Measurements from ENCODE around the gene BRPF1. TPM values are rescaled to one million over a fixed set of nuclear protein-coding genes. Genes with fewer than 3 reads are reported as not detected.

The BRPF1 gene
- total and polyA plus RNA-seq, 10 of the 15 experiments (the other 5 are each of a cell fraction or from before 2014, with no cell fraction given), result 1.2 to 25.3 (median 13.6) TPM

DNA sequence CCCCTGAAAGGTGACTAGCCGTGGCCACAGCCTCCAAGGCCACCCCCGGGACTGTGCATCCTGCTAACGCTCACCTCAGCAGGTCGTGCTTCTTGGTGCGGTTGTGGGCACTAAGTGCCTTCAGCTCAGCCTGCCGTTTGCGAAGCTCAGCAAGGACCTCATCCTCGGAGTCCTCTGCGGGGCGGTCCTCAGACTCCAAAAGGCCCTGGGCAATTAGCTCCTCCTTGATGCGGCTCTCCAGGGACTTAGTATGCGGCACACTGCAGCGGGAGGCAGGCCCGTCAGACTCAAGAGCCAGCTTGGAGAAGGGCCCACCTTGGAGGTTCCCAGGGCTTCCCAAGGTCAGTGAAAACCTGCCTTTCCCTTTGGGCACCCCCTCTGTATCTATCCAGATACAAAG is 52.4 kb downstream of the BRPF1 start:
- ChIA-PET SMC1A (ENCODE audit: uncharacterized antibody, unreplicated experiment) (no interaction called here), POLR2A (no interaction called here), CTCF (interaction anchor here (0.7 kb wide), 1 partner anchor 51 kb away, joined by 3 read pairs; no protein-coding TSS in a partner anchor), RAD21 (ENCODE audit: unreplicated experiment) (no interaction called here)
- no peak for FAIRE-seq
- no peaks in the 10 kb centered on the region for H4K20me1 ChIP-seq (ENCODE audit: control insufficient read depth, insufficient read depth)
- no peak overlapping the region for H2AFZ ChIP-seq (ENCODE audit: control insufficient read depth, low read depth, low read length)
- intact Hi-C loops (cut with micrococcal nuclease; ENCODE audit: unreplicated experiment), result no loop called here
- 92% methylated on average over 14 of the region's 14 CpGs for WGBS (ENCODE audit: insufficient coverage, insufficient replicate concordance, low lambda C conversion rate, missing lambda C conversion rate)
- H3K27ac ChIP-seq (ENCODE audit: control insufficient read depth, insufficient read depth), result no peak overlapping the region
- H3K36me3 ChIP-seq (ENCODE audit: control insufficient read depth in 2 of 2, insufficient read depth in 2 of 2, low read length in 1 of 2), result peaks cover 4 to 7% of the 10 kb centered on the region in 2 experiments; a peak in 2 of 4 replicates
- no peak overlapping the region for H3K4me3 ChIP-seq
- ATAC-seq, result no peak
- in situ Hi-C loops (cut with MboI), result no loop called here
- H3K4me1 ChIP-seq (ENCODE audit: control insufficient read depth, insufficient read depth, low read length), result peaks cover 24% of the 10 kb centered on the region
- H3K4me2 ChIP-seq (ENCODE audit: control insufficient read depth, insufficient read depth), result no peak overlapping the region
- BruUV-seq (replicated peaks), result no TSS peak
- H3K27me3 ChIP-seq (replicated peaks in 1 of 2; ENCODE audit: control insufficient read depth in 2 of 2, insufficient read depth in 2 of 2, low read length in 1 of 2), result no peaks in the 10 kb centered on the region
- H3K9ac ChIP-seq (ENCODE audit: control insufficient read depth, insufficient read depth, low read length), result no peak overlapping the region
- no peaks in the 10 kb centered on the region for H3K9me3 ChIP-seq (replicated peaks; ENCODE audit: control insufficient read depth, insufficient read depth, low read length)
- DNase-seq (ENCODE audit: low read depth, low spot score), result no peak
- no peaks in the 10 kb centered on the region for H3K79me2 ChIP-seq (ENCODE audit: control insufficient read depth, insufficient read depth, low read length)
- TF ChIP-seq ZBED1 (IDR thresholded peaks at IDR 0.05; ENCODE audit: borderline replicate concordance) (no peak), BRCA1 (IDR thresholded peaks at IDR 0.05; ENCODE audit: low read depth, low read length) (no peak), CHD2 (IDR thresholded peaks at IDR 0.05; ENCODE audit: borderline replicate concordance, low read depth, low read length) (no peak), SRF (IDR thresholded peaks at IDR 0.05; ENCODE audit: low read depth in 2 of 2, low read length in 2 of 2) (no peak), LARP7 (IDR thresholded peaks at IDR 0.05) (no peak), CHD4 (IDR thresholded peaks at IDR 0.05) (no peak), NFYA (IDR thresholded peaks at IDR 0.05; ENCODE audit: borderline replicate concordance, low read depth, low read length) (no peak), EP300 (IDR thresholded peaks at IDR 0.05; ENCODE audit: borderline replicate concordance in 1 of 2, control insufficient read depth in 1 of 2, low read depth in 2 of 2, low read length in 2 of 2) (no peak)
- TF ChIP-seq, protein P1, sequence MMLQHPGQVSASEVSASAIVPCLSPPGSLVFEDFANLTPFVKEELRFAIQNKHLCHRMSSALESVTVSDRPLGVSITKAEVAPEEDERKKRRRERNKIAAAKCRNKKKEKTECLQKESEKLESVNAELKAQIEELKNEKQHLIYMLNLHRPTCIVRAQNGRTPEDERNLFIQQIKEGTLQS (IDR thresholded peaks at IDR 0.05; ENCODE audit: borderline replicate concordance, extremely low read depth, low read depth, low read length), result no peak

All from GM12878 (cell line).